Loucy (cell line): Measurements from ENCODE around the gene AMPD2.

Source experiments
- H2AFZ ChIP-seq: fragments of 200-600 bp; sonication (generic); 2 replicates; pipeline ENCODE4 v1.6.0; 2016; ENCODE audit warnings: antibody characterized with exemption, mild to moderate bottlenecking, low read length, moderate library complexity
- H3F3A ChIP-seq: fragments of 200-600 bp; 2 replicates; pipeline ENCODE4 v1.6.0; 2016; ENCODE audit warnings: antibody characterized with exemption, low read depth, mild to moderate bottlenecking
- H3K27me3 ChIP-seq: fragments of 200-600 bp; sonication (generic); 2 replicates; pipeline ENCODE4 v1.6.1; 2014; ENCODE audit warnings: low read length, mild to moderate bottlenecking; ENCODE audit not compliant: insufficient read depth, poor library complexity, severe bottlenecking
- H3K36me3 ChIP-seq: fragments of 200-600 bp; sonication (generic); 2 replicates; pipeline ENCODE4 v1.6.1; 2016; ENCODE audit warnings: low read length; ENCODE audit not compliant: insufficient read depth
- H3K4me1 ChIP-seq: fragments of 200-600 bp; sonication (generic); 2 replicates; pipeline ENCODE4 v1.5.1; 2014; ENCODE audit warnings: low read length, mild to moderate bottlenecking; ENCODE audit not compliant: insufficient read depth, poor library complexity, severe bottlenecking
- H3K4me2 ChIP-seq: fragments of 200-600 bp; sonication (generic); 2 replicates; pipeline ENCODE4 v1.6.0; 2014; ENCODE audit warnings: antibody characterized with exemption, low read length, low read depth, mild to moderate bottlenecking; ENCODE audit not compliant: poor library complexity, severe bottlenecking
- H3K4me3 ChIP-seq: fragments of 200-600 bp; sonication (generic); 2 replicates; pipeline ENCODE4 v1.5.1; 2014; ENCODE audit warnings: low read length, mild to moderate bottlenecking, mixed read lengths; ENCODE audit not compliant: poor library complexity, severe bottlenecking
- H3K79me2 ChIP-seq: fragments of 200-600 bp; sonication (generic); 2 replicates; pipeline ENCODE4 v1.6.1; 2014; ENCODE audit warnings: low read length; ENCODE audit not compliant: insufficient read depth
- H3K9ac ChIP-seq: fragments of 200-600 bp; sonication (generic); 2 replicates; pipeline ENCODE4 v1.6.0; 2014; ENCODE audit warnings: mild to moderate bottlenecking, low read depth, low read length, moderate library complexity; ENCODE audit not compliant: poor library complexity, severe bottlenecking
- H3K9me2 ChIP-seq: fragments of 200-600 bp; sonication (generic); replicated peaks from 2 replicates; pipeline ENCODE4 v1.6.1; 2016; ENCODE audit warnings: low read depth, low read length, mixed read lengths
- H3K9me3 ChIP-seq: fragments of 200-600 bp; sonication (generic); 2 replicates; pipeline ENCODE4 v1.6.1; 2014; ENCODE audit warnings: mild to moderate bottlenecking, antibody characterized with exemption, low read length, low read depth; ENCODE audit not compliant: insufficient read depth
- H4K20me1 ChIP-seq: fragments of 200-600 bp; sonication (generic); 2 replicates; pipeline ENCODE4 v1.6.0; 2014; ENCODE audit warnings: antibody characterized with exemption, low read length, mild to moderate bottlenecking; ENCODE audit not compliant: insufficient read depth, poor library complexity, severe bottlenecking
- CTCF ChIP-seq: fragments of 200-600 bp; sonication (generic); conservative IDR thresholded peaks from 2 replicates; pipeline ENCODE4 v1.5.1; 2014; ENCODE audit warnings: mild to moderate bottlenecking, antibody characterized with exemption, low read length
- EZH2phosphoT487 ChIP-seq: fragments of 200-600 bp; IDR thresholded peaks from 2 replicates; pipeline ENCODE4 v1.6.1; 2018; ENCODE audit warnings: antibody characterized with exemption, mild to moderate bottlenecking, moderate library complexity, borderline replicate concordance

Gene AMPD2

GRCh38 chr1:109589679-109590078 lies 30.0 kb upstream of the AMPD2 start:
- Histone ChIP-seq H4K20me1 (no peaks in the 10 kb centered on the region), H2AFZ (no peak overlapping the region), H3K27me3 (no peaks in the 10 kb centered on the region), H3F3A (no peaks in the 10 kb centered on the region), H3K9me3 (no peaks in the 10 kb centered on the region), H3K4me3 (no peak overlapping the region), H3K4me2 (no peak overlapping the region), H3K79me2 (no peaks in the 10 kb centered on the region), H3K9me2 (no peaks in the 10 kb centered on the region), H3K36me3 (peaks cover 96% of the 10 kb centered on the region), H3K4me1 (no peaks in the 10 kb centered on the region), H3K9ac (no peak overlapping the region)
- TF ChIP-seq EZH2phosphoT487 (no peak), CTCF (no peak)

DNA sequence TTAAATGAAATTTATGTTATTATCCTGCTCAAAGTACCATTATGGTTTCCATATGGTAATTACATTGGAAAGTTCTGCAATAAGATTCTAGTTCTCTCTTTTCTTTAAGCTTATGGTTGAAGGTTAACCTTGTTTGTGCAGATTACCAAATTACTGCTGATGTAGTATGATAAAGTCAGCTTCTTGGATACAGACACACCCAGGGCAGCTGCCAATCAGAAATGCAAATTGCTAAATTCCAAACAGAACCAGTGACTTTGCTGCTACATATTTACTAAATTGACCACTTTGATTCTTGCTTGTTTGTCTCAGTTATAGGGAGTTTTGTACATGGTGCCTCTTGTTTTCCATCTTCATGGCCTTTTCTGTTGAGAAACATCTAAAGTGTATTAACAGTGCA lies 26.7 kb upstream of the AMPD2 start:
- Histone ChIP-seq H3K9me3 (no peaks in the 10 kb centered on the region), H2AFZ (no peak overlapping the region), H4K20me1 (no peaks in the 10 kb centered on the region), H3K9ac (no peak overlapping the region), H3K4me3 (no peak overlapping the region), H3K4me1 (no peaks in the 10 kb centered on the region), H3K4me2 (no peak overlapping the region), H3K27me3 (no peaks in the 10 kb centered on the region), H3K79me2 (no peaks in the 10 kb centered on the region), H3K36me3 (peaks cover 76% of the 10 kb centered on the region), H3K9me2 (no peaks in the 10 kb centered on the region), H3F3A (no peaks in the 10 kb centered on the region)
- TF ChIP-seq CTCF (no peak), EZH2phosphoT487 (no peak)

DNA sequence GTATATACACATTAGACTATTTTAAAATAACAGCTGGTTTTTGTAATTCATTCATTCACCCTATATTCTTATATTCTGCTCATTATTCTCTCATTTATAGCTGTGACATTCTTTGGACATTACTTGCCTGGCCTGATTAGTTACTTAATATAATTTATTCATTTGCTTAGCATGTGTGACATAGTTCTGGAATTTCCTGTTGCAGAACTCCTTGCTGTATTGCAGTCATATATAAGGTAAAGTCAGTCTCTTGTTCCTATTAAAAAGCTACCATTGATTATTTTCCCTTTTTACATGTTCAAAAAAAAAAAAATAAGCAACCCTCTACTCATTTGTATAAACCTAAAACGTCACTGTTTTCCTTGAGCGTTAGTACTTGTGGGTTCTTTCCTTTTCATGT lies 24.1 kb upstream of the AMPD2 start:
- Histone ChIP-seq H3K9me3 (no peaks in the 10 kb centered on the region), H3K4me2 (no peak overlapping the region), H2AFZ (no peak overlapping the region), H3K9me2 (no peaks in the 10 kb centered on the region), H3K27me3 (no peaks in the 10 kb centered on the region), H3F3A (no peaks in the 10 kb centered on the region), H4K20me1 (no peaks in the 10 kb centered on the region), H3K9ac (no peak overlapping the region), H3K36me3 (peaks cover 51% of the 10 kb centered on the region), H3K79me2 (no peaks in the 10 kb centered on the region), H3K4me1 (no peaks in the 10 kb centered on the region), H3K4me3 (no peak overlapping the region)
- TF ChIP-seq EZH2phosphoT487 = no peak
- no peak for TF ChIP-seq CTCF
